Measurements from ENCODE around the gene FAM3A.

Gene FAM3A

DNA sequence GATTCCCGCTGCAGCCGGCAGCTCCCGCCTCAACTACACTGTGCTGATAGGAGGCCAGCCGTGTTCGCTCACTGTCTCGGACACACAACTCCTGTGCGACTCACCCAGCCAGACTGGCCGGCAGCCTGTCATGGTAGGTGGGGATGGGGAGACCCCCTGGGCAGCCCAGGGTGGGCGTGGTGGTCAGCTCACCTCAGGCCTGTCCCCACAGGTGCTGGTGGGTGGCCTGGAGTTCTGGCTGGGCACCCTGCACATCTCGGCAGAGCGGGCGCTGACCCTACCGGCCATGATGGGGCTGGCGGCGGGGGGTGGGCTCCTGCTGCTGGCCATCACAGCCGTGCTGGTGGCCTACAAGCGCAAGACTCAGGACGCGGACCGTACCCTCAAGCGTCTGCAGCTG lies 48.5 kb downstream of the FAM3A start (continued):
- no peak for TF ChIP-seq TSHZ1 (tag by site-specific recombination; IDR thresholded peaks at IDR 0.05; ENCODE audit: borderline replicate concordance)
- TF ChIP-seq MYNN (tag by site-specific recombination; IDR thresholded peaks at IDR 0.05; ENCODE audit: borderline replicate concordance) = no peak

GRCh38 chrX:154466907-154467306 lies 49.1 kb downstream of the FAM3A start:
- Histone ChIP-seq H3K9me3 (ENCODE audit: control insufficient read depth, insufficient read depth, low read depth, low read length) (no peaks in the 10 kb centered on the region), H3K27ac (ENCODE audit: extremely low read depth, low read depth, low read length) (no peak overlapping the region), H3K36me3 (ENCODE audit: control insufficient read depth in 2 of 2, insufficient read depth in 1 of 2, low read length in 2 of 2) (peaks cover 0 to 97% of the 10 kb centered on the region in 2 experiments; a peak in 1 of 3 replicates), H3K4me1 (ENCODE audit: control insufficient read depth, insufficient read depth, low read length) (no peaks in the 10 kb centered on the region), H3K4me3 (ENCODE audit: low read depth, low read length) (no peak overlapping the region)
- ChIA-PET POLR2A (interaction anchor here (0.6 kb wide), 1 partner anchor 24 kb away, joined by 3 read pairs; no protein-coding TSS in a partner anchor), CTCF (no interaction called here)
- TF ChIP-seq KLF16 (tag by site-specific recombination; IDR thresholded peaks at IDR 0.05) (no peak), ZNF555 (tag by site-specific recombination; conservative IDR thresholded peaks at IDR 0.05) (no peak), ZFP3 (tag by site-specific recombination; IDR thresholded peaks at IDR 0.05; ENCODE audit: low read depth) (no peak), HOXA7 (CRISPR knock-in tag; IDR thresholded peaks at IDR 0.05; ENCODE audit: borderline replicate concordance) (no peak), ZNF426 (tag by site-specific recombination; IDR thresholded peaks at IDR 0.05) (no peak), ZNF121 (tag by site-specific recombination; IDR thresholded peaks at IDR 0.05) (no peak), ZNF335 (tag by site-specific recombination; conservative IDR thresholded peaks at IDR 0.05) (no peak), ZNF146 (tag by site-specific recombination; IDR thresholded peaks at IDR 0.05) (no peak), ZNF133 (tag by site-specific recombination; IDR thresholded peaks at IDR 0.05) (no peak)

DNA sequence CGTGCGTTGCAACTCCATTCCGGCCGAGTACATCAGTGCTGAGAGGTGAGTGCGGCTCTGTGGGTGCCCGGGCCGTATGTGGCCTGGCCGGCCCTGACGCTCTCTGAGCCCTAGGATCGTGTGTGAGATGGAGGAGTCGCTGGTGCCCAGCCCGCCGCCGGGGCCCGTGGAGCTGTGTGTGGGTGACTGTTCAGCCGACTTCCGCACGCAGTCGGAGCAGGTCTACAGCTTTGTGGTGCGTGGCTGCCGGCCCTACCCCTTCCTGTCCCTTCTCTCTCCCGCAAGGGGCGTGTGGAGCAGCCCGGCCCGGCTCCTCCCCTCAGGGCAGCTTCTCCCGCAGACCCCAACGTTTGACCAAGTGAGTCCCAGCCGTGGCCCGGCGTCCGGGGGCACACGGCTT lies 50.0 kb downstream of the FAM3A start:
- ChIA-PET CTCF (no interaction called here), POLR2A (interaction anchor here (0.9 kb wide), 1 partner anchor 13 kb away, joined by 4 read pairs; no protein-coding TSS in a partner anchor)
- Histone ChIP-seq H3K4me1 (ENCODE audit: control insufficient read depth, insufficient read depth, low read length) (no peaks in the 10 kb centered on the region), H3K36me3 (ENCODE audit: control insufficient read depth in 2 of 2, insufficient read depth in 1 of 2, low read length in 2 of 2) (peaks cover 0 to 97% of the 10 kb centered on the region in 2 experiments; a peak in 1 of 3 replicates), H3K4me3 (ENCODE audit: low read depth, low read length) (no peak overlapping the region), H3K9me3 (ENCODE audit: control insufficient read depth, insufficient read depth, low read depth, low read length) (no peaks in the 10 kb centered on the region), H3K27ac (ENCODE audit: extremely low read depth, low read depth, low read length) (no peak overlapping the region)
- TF ChIP-seq ZSCAN30 (tag by site-specific recombination; IDR thresholded peaks at IDR 0.05) (no peak), ZNF10 (tag by site-specific recombination; IDR thresholded peaks at IDR 0.05) (no peak), SP7 (tag by site-specific recombination; IDR thresholded peaks at IDR 0.05) (no peak), ZNF37A (tag by site-specific recombination; IDR thresholded peaks at IDR 0.05) (no peak), ZNF140 (tag by site-specific recombination; IDR thresholded peaks at IDR 0.05) (no peak), ZNF354C (tag by site-specific recombination; IDR thresholded peaks at IDR 0.05; ENCODE audit: borderline replicate concordance, low read depth) (no peak), ZNF404 (tag by site-specific recombination; IDR thresholded peaks at IDR 0.05) (no peak), FEZF1 (tag by site-specific recombination; IDR thresholded peaks at IDR 0.05) (no peak), ZNF155 (tag by site-specific recombination; IDR thresholded peaks at IDR 0.05) (no peak), ZNF280D (tag by site-specific recombination; IDR thresholded peaks at IDR 0.05) (no peak), ZNF23 (tag by site-specific recombination; IDR thresholded peaks at IDR 0.05; ENCODE audit: borderline replicate concordance) (no peak), BCL11A (tag by site-specific recombination; IDR thresholded peaks at IDR 0.05; ENCODE audit: low read depth) (no peak), ZBTB20 (tag by site-specific recombination; IDR thresholded peaks at IDR 0.05) (no peak)
- TF ChIP-seq, protein P1, sequence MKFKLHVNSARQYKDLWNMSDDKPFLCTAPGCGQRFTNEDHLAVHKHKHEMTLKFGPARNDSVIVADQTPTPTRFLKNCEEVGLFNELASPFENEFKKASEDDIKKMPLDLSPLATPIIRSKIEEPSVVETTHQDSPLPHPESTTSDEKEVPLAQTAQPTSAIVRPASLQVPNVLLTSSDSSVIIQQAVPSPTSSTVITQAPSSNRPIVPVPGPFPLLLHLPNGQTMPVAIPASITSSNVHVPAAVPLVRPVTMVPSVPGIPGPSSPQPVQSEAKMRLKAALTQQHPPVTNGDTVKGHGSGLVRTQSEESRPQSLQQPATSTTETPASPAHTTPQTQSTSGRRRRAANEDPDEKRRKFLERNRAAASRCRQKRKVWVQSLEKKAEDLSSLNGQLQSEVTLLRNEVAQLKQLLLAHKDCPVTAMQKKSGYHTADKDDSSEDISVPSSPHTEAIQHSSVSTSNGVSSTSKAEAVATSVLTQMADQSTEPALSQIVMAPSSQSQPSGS (tag by site-specific recombination; IDR thresholded peaks at IDR 0.05; ENCODE audit: low read depth) = no peak
- TF ChIP-seq, protein P2, sequence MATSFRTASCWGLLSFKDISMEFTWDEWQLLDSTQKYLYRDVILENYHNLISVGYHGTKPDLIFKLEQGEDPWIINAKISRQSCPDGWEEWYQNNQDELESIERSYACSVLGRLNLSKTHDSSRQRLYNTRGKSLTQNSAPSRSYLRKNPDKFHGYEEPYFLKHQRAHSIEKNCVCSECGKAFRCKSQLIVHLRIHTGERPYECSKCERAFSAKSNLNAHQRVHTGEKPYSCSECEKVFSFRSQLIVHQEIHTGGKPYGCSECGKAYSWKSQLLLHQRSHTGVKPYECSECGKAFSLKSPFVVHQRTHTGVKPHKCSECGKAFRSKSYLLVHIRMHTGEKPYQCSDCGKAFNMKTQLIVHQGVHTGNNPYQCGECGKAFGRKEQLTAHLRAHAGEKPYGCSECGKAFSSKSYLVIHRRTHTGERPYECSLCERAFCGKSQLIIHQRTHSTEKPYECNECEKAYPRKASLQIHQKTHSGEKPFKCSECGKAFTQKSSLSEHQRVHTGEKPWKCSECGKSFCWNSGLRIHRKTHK (tag by site-specific recombination; IDR thresholded peaks at IDR 0.05) = no peak

Data from HEK293 (cell line).